ENCODE data around the gene ATG5. TPM values are rescaled to one million over a fixed set of nuclear protein-coding genes. Genes with fewer than 3 reads are reported as not detected.

Gene ATG5
- polyA plus RNA-seq, 1 donor (not counting 4 experiments of a cell fraction or from before 2014, with no cell fraction given): 60.0 TPM

DNA sequence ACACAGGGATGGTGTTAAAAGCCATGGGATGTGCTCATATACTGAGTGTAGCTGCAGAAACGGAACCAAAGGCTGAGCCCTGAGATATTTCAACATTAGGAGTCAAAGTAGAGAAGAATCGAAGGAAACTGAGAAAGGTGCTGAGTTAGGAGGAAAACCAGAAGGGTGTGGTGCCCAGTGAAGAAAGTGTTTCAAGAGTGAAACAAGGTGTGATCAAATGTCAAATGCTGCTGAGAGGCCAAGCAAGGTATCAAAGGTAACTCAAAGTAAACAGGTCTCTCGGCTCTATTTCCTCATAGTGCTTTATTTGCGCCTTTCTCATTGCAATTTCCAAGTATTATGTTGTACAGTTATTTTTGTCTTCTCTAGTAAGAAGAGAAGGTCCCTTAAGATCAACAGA is 145.4 kb downstream of the ATG5 start:
- dilution Hi-C loops (cut with MboI; ENCODE audit: extremely low pct_ligation_motif_present, low sequenced_read_pairs): no loop called here
- no peaks in the 10 kb centered on the region for H3K36me3 ChIP-seq (ENCODE audit: control insufficient read depth in 2 of 2, extremely low read depth in 1 of 2, insufficient read depth in 2 of 2, low read length in 2 of 2)
- H3K9ac ChIP-seq (ENCODE audit: control insufficient read depth, extremely low read depth, insufficient read depth, low read length): no peak overlapping the region
- no peaks in the 10 kb centered on the region for H3K27me3 ChIP-seq (ENCODE audit: control insufficient read depth, extremely low read depth, insufficient read depth, low read length)
- no peaks in the 10 kb centered on the region for H3K79me2 ChIP-seq (ENCODE audit: control insufficient read depth, insufficient read depth, low read length)
- H2AFZ ChIP-seq (ENCODE audit: control insufficient read depth, low read length): no peak overlapping the region
- TF ChIP-seq EZH2 (IDR thresholded peaks at IDR 0.05; ENCODE audit: low read length): no peak
- TF ChIP-seq, protein P1, sequence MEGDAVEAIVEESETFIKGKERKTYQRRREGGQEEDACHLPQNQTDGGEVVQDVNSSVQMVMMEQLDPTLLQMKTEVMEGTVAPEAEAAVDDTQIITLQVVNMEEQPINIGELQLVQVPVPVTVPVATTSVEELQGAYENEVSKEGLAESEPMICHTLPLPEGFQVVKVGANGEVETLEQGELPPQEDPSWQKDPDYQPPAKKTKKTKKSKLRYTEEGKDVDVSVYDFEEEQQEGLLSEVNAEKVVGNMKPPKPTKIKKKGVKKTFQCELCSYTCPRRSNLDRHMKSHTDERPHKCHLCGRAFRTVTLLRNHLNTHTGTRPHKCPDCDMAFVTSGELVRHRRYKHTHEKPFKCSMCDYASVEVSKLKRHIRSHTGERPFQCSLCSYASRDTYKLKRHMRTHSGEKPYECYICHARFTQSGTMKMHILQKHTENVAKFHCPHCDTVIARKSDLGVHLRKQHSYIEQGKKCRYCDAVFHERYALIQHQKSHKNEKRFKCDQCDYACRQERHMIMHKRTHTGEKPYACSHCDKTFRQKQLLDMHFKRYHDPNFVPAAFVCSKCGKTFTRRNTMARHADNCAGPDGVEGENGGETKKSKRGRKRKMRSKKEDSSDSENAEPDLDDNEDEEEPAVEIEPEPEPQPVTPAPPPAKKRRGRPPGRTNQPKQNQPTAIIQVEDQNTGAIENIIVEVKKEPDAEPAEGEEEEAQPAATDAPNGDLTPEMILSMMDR (optimal IDR thresholded peaks at IDR 0.05 in 1 of 3, IDR thresholded peaks at IDR 0.05 in 1 of 3, conservative IDR thresholded peaks at IDR 0.05 in 1 of 3; ENCODE audit: extremely low read depth in 1 of 3, insufficient read depth in 2 of 3, low read length in 3 of 3): no peak
- no peak overlapping the region for H3K4me2 ChIP-seq (ENCODE audit: control insufficient read depth, extremely low read depth, insufficient read depth, low read depth, low read length)
- FAIRE-seq (no peak), DNase-seq (ENCODE audit: low read depth, low spot score) (no peak)
- no peaks in the 10 kb centered on the region for H3K9me1 ChIP-seq (ENCODE audit: control insufficient read depth, extremely low read depth, insufficient read depth, low read length)
- H4K20me1 ChIP-seq (ENCODE audit: control insufficient read depth, extremely low read depth, insufficient read depth, low read length): no peaks in the 10 kb centered on the region
- no peak overlapping the region for H3K27ac ChIP-seq (ENCODE audit: control insufficient read depth, insufficient read depth, low read length)
- H3K4me3 ChIP-seq (ENCODE audit: control insufficient read depth in 2 of 3, extremely low read depth in 1 of 3, insufficient read depth in 2 of 3, low read depth in 1 of 3, low read length in 3 of 3): no peak overlapping the region
- H3K9me3 ChIP-seq (ENCODE audit: control insufficient read depth, low read depth, low read length): no peaks in the 10 kb centered on the region
- peaks cover 16% of the 10 kb centered on the region for H3K4me1 ChIP-seq (ENCODE audit: control insufficient read depth, extremely low read depth, insufficient read depth, low read length)

DNA sequence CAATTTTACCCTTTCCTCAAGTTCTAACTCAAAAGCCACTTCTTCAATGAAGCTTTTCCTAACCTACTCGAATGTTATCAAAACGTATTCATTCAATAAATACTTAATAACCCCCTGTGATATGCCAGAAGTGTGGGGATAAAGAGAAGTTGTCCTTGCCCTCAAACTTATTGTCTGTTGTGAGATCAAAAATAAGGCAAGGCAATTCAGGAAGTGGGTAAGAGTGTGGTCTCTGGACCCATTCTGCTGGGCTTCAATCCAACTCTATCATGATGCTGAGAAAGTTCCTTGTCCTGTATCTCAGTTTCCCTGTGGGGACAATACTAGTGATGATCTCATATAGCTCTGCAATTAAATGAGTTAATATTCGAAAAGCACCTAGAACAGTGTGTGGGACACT is 146.7 kb downstream of the ATG5 start:
- no peaks in the 10 kb centered on the region for H3K36me3 ChIP-seq (ENCODE audit: control insufficient read depth in 2 of 2, extremely low read depth in 1 of 2, insufficient read depth in 2 of 2, low read length in 2 of 2)
- DNase-seq (ENCODE audit: low read depth, low spot score): no peak
- no peaks in the 10 kb centered on the region for H3K79me2 ChIP-seq (ENCODE audit: control insufficient read depth, insufficient read depth, low read length)
- no peak overlapping the region for H3K4me2 ChIP-seq (ENCODE audit: control insufficient read depth, extremely low read depth, insufficient read depth, low read depth, low read length)
- H2AFZ ChIP-seq (ENCODE audit: control insufficient read depth, low read length): no peak overlapping the region
- H3K27ac ChIP-seq (ENCODE audit: control insufficient read depth, insufficient read depth, low read length): no peak overlapping the region
- FAIRE-seq: no peak
- dilution Hi-C loops (cut with MboI; ENCODE audit: extremely low pct_ligation_motif_present, low sequenced_read_pairs): no loop called here
- H3K4me1 ChIP-seq (ENCODE audit: control insufficient read depth, extremely low read depth, insufficient read depth, low read length): peaks cover 16% of the 10 kb centered on the region
- no peaks in the 10 kb centered on the region for H3K9me1 ChIP-seq (ENCODE audit: control insufficient read depth, extremely low read depth, insufficient read depth, low read length)
- H3K9me3 ChIP-seq (ENCODE audit: control insufficient read depth, low read depth, low read length): no peaks in the 10 kb centered on the region
- no peak overlapping the region for H3K9ac ChIP-seq (ENCODE audit: control insufficient read depth, extremely low read depth, insufficient read depth, low read length)
- H3K27me3 ChIP-seq (ENCODE audit: control insufficient read depth, extremely low read depth, insufficient read depth, low read length): no peaks in the 10 kb centered on the region
- TF ChIP-seq EZH2 (IDR thresholded peaks at IDR 0.05; ENCODE audit: low read length): no peak
- TF ChIP-seq, protein P1 (optimal IDR thresholded peaks at IDR 0.05 in 1 of 3, IDR thresholded peaks at IDR 0.05 in 1 of 3, conservative IDR thresholded peaks at IDR 0.05 in 1 of 3; ENCODE audit: extremely low read depth in 1 of 3, insufficient read depth in 2 of 3, low read length in 3 of 3): no peak
- H3K4me3 ChIP-seq (ENCODE audit: control insufficient read depth in 2 of 3, extremely low read depth in 1 of 3, insufficient read depth in 2 of 3, low read depth in 1 of 3, low read length in 3 of 3): no peak overlapping the region
- no peaks in the 10 kb centered on the region for H4K20me1 ChIP-seq (ENCODE audit: control insufficient read depth, extremely low read depth, insufficient read depth, low read length)

Measured in keratinocyte (primary cell).